Tibial artery (tissue), 4 donors: Measurements from ENCODE around the gene ZSCAN29.

ENCODE experiments used
- DNase-seq, 2 donors: peaks; one replicate each; pipeline ENCODE4 v3.0.0-alpha.2; 2019
- H3K27ac ChIP-seq, 2 donors: fragments of 200-600 bp; sonication (generic) in 1 of 2; 1 replicate in 1 of 2; 2 replicates in 1 of 2; pipeline ENCODE4 v1.5.1; 2018 to 2019; ENCODE audit warnings: mild to moderate bottlenecking in 1 of 2
- H3K27me3 ChIP-seq, 2 donors: fragments of 200-600 bp; sonication (generic) in 1 of 2; one replicate each; pipeline versions ENCODE4 v1.5.1 to v1.6.0; 2016 to 2019
- H3K36me3 ChIP-seq, 3 donors: fragments of 200-600 bp; sonication (generic) in 2 of 3; one replicate each; pipeline ENCODE4 v1.5.1; 2016 to 2019; ENCODE audit warnings: mild to moderate bottlenecking in 2 of 3
- H3K4me1 ChIP-seq, 4 donors: fragments of 200-600 bp; sonication (generic) in 2 of 4; 1 replicate in 3 of 4; 2 replicates in 1 of 4; pipeline ENCODE4 v1.5.1; 2016 to 2019
- H3K4me3 ChIP-seq, 2 donors: fragments of 200-600 bp; sonication (generic) in 1 of 2; 1 replicate in 1 of 2; 2 replicates in 1 of 2; pipeline ENCODE4 v1.5.1; 2018 to 2019; ENCODE audit warnings: mild to moderate bottlenecking in 2 of 2
- H3K9me3 ChIP-seq, 3 donors: fragments of 200-600 bp; sonication (generic) in 1 of 3; one replicate each; pipeline ENCODE4 v1.5.1; 2016 to 2019
- CTCF ChIP-seq, 2 experiments: fragments of 200-600 bp in 1 of 2; fragments of 450-650 bp in 1 of 2; IDR thresholded peaks; one replicate each; pipeline ENCODE4 v1.5.1; 2017 to 2019; ENCODE audit warnings: antibody characterized with exemption in 2 of 2, mild to moderate bottlenecking in 1 of 2, moderate library complexity in 1 of 2
- intact Hi-C: fragments of 100-400 bp; cut with DNase I; formaldehyde crosslinking; loops from one replicate; pipeline ENCODE4 v1.15.0; 2023; ENCODE audit warnings: low total_unique reads

Gene ZSCAN29

GRCh38 chr15:43370310-43370974, 401 bp downstream of the ZSCAN29 start:
- H3K4me3 ChIP-seq = peak overlapping the region; percentile 88 to 90
- peak overlapping the region; percentile 73 to 75 for H3K27ac ChIP-seq
- no peak for TF ChIP-seq CTCF (IDR thresholded peaks at IDR 0.05)
- H3K27me3 ChIP-seq = no peaks in the 10 kb centered on the region
- intact Hi-C loops = no loop called here
- H3K9me3 ChIP-seq = no peaks in the 10 kb centered on the region
- H3K36me3 ChIP-seq = peaks cover 17 to 26% (median 22%) of the 10 kb centered on the region in 3 donors
- H3K4me1 ChIP-seq = peaks cover 0 to 38% (median 26%) of the 10 kb centered on the region in 4 donors
- peak; percentile 22 to 65 for DNase-seq

GRCh38 chr15:43361313-43361903, 9.4 kb downstream of the ZSCAN29 start:
- no peak overlapping the region for H3K4me3 ChIP-seq

GRCh38 chr15:43360821-43361220, 10.0 kb downstream of the ZSCAN29 start:
- TF ChIP-seq CTCF (IDR thresholded peaks at IDR 0.05) = no peak
- no peak for DNase-seq
- intact Hi-C loops = no loop called here
- H3K27ac ChIP-seq = no peak overlapping the region
- peaks cover 0 to 67% (median 23%) of the 10 kb centered on the region in 3 donors for H3K9me3 ChIP-seq
- no peak overlapping the region for H3K4me3 ChIP-seq
- H3K4me1 ChIP-seq = no peaks in the 10 kb centered on the region
- no peaks in the 10 kb centered on the region for H3K27me3 ChIP-seq
- H3K36me3 ChIP-seq = peaks cover 80 to 89% (median 81%) of the 10 kb centered on the region in 3 donors

More at GRCh38 chr15:43361313-43361903, 9.4 kb downstream of the ZSCAN29 start:
- DNase-seq = no peak
- intact Hi-C loops = no loop called here
- H3K9me3 ChIP-seq = peaks cover 0 to 67% (median 23%) of the 10 kb centered on the region in 3 donors
- no peaks in the 10 kb centered on the region for H3K4me1 ChIP-seq
- TF ChIP-seq CTCF (IDR thresholded peaks at IDR 0.05) = no peak
- peaks cover 86 to 95% (median 87%) of the 10 kb centered on the region in 3 donors for H3K36me3 ChIP-seq
- H3K27me3 ChIP-seq = no peaks in the 10 kb centered on the region
- no peak overlapping the region for H3K27ac ChIP-seq

GRCh38 chr15:43352693-43353382, 18.0 kb downstream of the ZSCAN29 start:
- DNase-seq = no peak
- Histone ChIP-seq H3K27ac (no peak overlapping the region), H3K27me3 (no peaks in the 10 kb centered on the region), H3K4me1 (peaks cover 0 to 10% (median 0%) of the 10 kb centered on the region in 4 donors), H3K4me3 (no peak overlapping the region), H3K9me3 (peaks cover 0 to 5% (median 0%) of the 10 kb centered on the region in 3 donors), H3K36me3 (peaks cover 7 to 39% (median 29%) of the 10 kb centered on the region in 3 donors)
- intact Hi-C loops = no loop called here
- TF ChIP-seq CTCF (IDR thresholded peaks at IDR 0.05) = no peak

- intact Hi-C loops = no loop called here
- H3K4me3 ChIP-seq = no peak overlapping the region
- no peaks in the 10 kb centered on the region for H3K9me3 ChIP-seq
- no peaks in the 10 kb centered on the region for H3K27me3 ChIP-seq
- no peak overlapping the region for H3K27ac ChIP-seq
- H3K36me3 ChIP-seq = peaks cover 3 to 52% (median 19%) of the 10 kb centered on the region in 3 donors
- DNase-seq = no peak
- no peaks in the 10 kb centered on the region for H3K4me1 ChIP-seq
- TF ChIP-seq CTCF (IDR thresholded peaks at IDR 0.05) = no peak
These were observed 23.7 kb downstream of the ZSCAN29 start for GRCh38 chr15:43347114-43347513.
